SK-N-SH treated with all-trans-retinoic acid at 6 μM for 48 hours (cell line): Measurements from ENCODE around the gene MOBP.

Experiments
- ATAC-seq: fragments of 200-7000 bp; cut with Tn5 transposase; 3 replicates; pipeline ENCODE4 v1.9.1; 2020; ENCODE audit warnings: mild to moderate bottlenecking, moderate library complexity
- ARNTL ChIP-seq: fragments of 450-650 bp; formaldehyde crosslinking; IDR thresholded peaks from 2 replicates; pipeline ENCODE4 v1.5.0; 2020; ENCODE audit warnings: low read depth, mild to moderate bottlenecking, moderate library complexity, borderline replicate concordance
- BACH2 ChIP-seq: fragments of 250-450 bp; sonication (Bioruptor Pico); IDR thresholded peaks from 2 replicates; pipeline ENCODE4 v1.9.0; 2021; ENCODE audit warnings: mild to moderate bottlenecking, borderline replicate concordance
- CSDC2 ChIP-seq: fragments of 250-450 bp; sonication (Bioruptor Pico); IDR thresholded peaks from 2 replicates; pipeline ENCODE4 v1.5.0; 2020; ENCODE audit warnings: mild to moderate bottlenecking, moderate library complexity
- ESRRG ChIP-seq: fragments of 250-450 bp; sonication (Bioruptor Pico); IDR thresholded peaks from 2 replicates; pipeline ENCODE4 v1.6.1; 2021; ENCODE audit warnings: mild to moderate bottlenecking
- GLIS3 ChIP-seq: fragments of 250-450 bp; sonication (Bioruptor Pico); IDR thresholded peaks from 2 replicates; pipeline ENCODE4 v1.5.0; 2020; ENCODE audit warnings: mild to moderate bottlenecking, moderate library complexity
- ISL1 ChIP-seq: fragments of 250-450 bp; sonication (Bioruptor Pico); IDR thresholded peaks from 2 replicates; pipeline ENCODE4 v2.1.2; 2022; ENCODE audit warnings: mild to moderate bottlenecking, moderate library complexity
- OSR1 ChIP-seq: fragments of 250-450 bp; sonication (Bioruptor Pico); IDR thresholded peaks from 2 replicates; pipeline ENCODE4 v1.8.0; 2022; ENCODE audit warnings: moderate library complexity, mild to moderate bottlenecking, inconsistent platforms
- RARB ChIP-seq: fragments of 250-450 bp; sonication (Bioruptor Pico); IDR thresholded peaks from 2 replicates; pipeline ENCODE4 v1.8.0; 2021; ENCODE audit warnings: mild to moderate bottlenecking, moderate library complexity
- TCF4 ChIP-seq: fragments of 250-450 bp; sonication (Bioruptor Pico); IDR thresholded peaks from 2 replicates; pipeline ENCODE4 v1.8.0; 2021; ENCODE audit warnings: mild to moderate bottlenecking, moderate library complexity, borderline replicate concordance
- TOX ChIP-seq: fragments of 250-450 bp; sonication (Bioruptor Pico); IDR thresholded peaks from 2 replicates; pipeline ENCODE4 v1.8.0; 2021; ENCODE audit warnings: mild to moderate bottlenecking, moderate library complexity, borderline replicate concordance
- ZC3H10 ChIP-seq: fragments of 250-450 bp; sonication (Bioruptor Pico); IDR thresholded peaks from 2 replicates; pipeline ENCODE4 v1.5.1; 2021; ENCODE audit warnings: mild to moderate bottlenecking, moderate library complexity
- ZFP3 ChIP-seq: fragments of 250-450 bp; sonication (Bioruptor Pico); IDR thresholded peaks from 2 replicates; pipeline ENCODE4 v1.5.0; 2020; ENCODE audit warnings: mild to moderate bottlenecking, moderate library complexity
- ZFP30 ChIP-seq: fragments of 450-650 bp; formaldehyde crosslinking; IDR thresholded peaks from 2 replicates; pipeline ENCODE4 v1.5.0; 2022; ENCODE audit warnings: mild to moderate bottlenecking, moderate library complexity
- ZNF565 ChIP-seq: fragments of 450-650 bp; formaldehyde crosslinking; conservative IDR thresholded peaks from 2 replicates; pipeline ENCODE4 v1.5.0; 2020; ENCODE audit warnings: low read depth, mild to moderate bottlenecking, moderate library complexity
- ZNF70 ChIP-seq: fragments of 450-650 bp; formaldehyde crosslinking; IDR thresholded peaks from 2 replicates; pipeline ENCODE4 v1.5.0; 2020; ENCODE audit warnings: mild to moderate bottlenecking, moderate library complexity
- ZNF8 ChIP-seq: fragments of 450-650 bp; formaldehyde crosslinking; IDR thresholded peaks from 2 replicates; pipeline ENCODE4 v1.5.0; 2020; ENCODE audit warnings: mild to moderate bottlenecking, moderate library complexity
- TF ChIP-seq, protein P1 (sequence below): fragments of 250-450 bp; sonication (Bioruptor Pico); IDR thresholded peaks from 2 replicates; pipeline ENCODE4 v1.8.0; 2020; ENCODE audit warnings: mild to moderate bottlenecking, moderate library complexity, borderline replicate concordance
- TF ChIP-seq, protein P2 (sequence below): fragments of 250-450 bp; sonication (Bioruptor Pico); IDR thresholded peaks from 2 replicates; pipeline ENCODE4 v1.5.0; 2020; ENCODE audit warnings: mild to moderate bottlenecking, moderate library complexity
- TF ChIP-seq, protein P3 (sequence below): fragments of 250-450 bp; sonication (Bioruptor Pico); IDR thresholded peaks from 2 replicates; pipeline ENCODE4 v1.5.1; 2020; ENCODE audit warnings: low read depth, mild to moderate bottlenecking, moderate library complexity
- TF ChIP-seq, protein P4 (sequence below): fragments of 250-450 bp; sonication (Bioruptor Pico); IDR thresholded peaks from 2 replicates; pipeline ENCODE4 v1.5.1; 2021; ENCODE audit warnings: mild to moderate bottlenecking, moderate library complexity
- TF ChIP-seq, protein P5 (sequence below): fragments of 250-450 bp; sonication (Bioruptor Pico); IDR thresholded peaks from 2 replicates; pipeline ENCODE4 v1.8.0; 2021; ENCODE audit warnings: low read depth, mild to moderate bottlenecking, moderate library complexity, borderline replicate concordance

MOBP gene

DNA sequence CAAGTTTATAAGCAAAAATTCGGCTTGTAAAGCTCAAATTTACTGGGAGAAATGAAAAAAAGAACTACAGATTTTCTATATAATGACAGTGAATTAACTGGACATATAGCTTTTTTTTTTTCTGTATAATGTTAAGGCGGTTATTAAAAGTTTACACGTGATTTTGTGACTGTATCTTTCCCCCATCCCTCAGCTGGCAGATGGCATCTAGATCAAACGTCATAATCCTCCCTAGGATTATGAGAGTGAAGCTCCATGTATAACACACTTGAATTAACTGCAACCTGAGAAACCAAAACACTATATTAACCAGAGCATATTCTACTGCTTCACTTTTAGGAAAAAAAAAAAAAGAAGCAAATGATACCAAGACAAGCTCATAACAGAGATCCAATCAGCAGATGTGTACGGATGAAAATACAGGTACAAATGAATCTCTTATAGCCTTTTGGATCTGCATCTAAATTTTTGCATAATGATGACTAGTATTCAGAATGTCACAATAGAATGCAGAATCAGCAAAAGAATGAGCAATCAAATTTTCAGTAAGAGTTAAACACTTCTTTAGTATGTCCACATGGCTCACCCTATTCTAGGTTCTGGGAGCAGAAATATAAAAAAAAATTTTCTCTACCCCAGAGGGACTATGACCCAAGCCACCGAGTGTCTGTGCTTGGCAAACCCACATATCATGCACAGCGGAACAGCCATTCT lies 12.4 kb downstream of the MOBP start (continued):
- TF ChIP-seq, protein P1, sequence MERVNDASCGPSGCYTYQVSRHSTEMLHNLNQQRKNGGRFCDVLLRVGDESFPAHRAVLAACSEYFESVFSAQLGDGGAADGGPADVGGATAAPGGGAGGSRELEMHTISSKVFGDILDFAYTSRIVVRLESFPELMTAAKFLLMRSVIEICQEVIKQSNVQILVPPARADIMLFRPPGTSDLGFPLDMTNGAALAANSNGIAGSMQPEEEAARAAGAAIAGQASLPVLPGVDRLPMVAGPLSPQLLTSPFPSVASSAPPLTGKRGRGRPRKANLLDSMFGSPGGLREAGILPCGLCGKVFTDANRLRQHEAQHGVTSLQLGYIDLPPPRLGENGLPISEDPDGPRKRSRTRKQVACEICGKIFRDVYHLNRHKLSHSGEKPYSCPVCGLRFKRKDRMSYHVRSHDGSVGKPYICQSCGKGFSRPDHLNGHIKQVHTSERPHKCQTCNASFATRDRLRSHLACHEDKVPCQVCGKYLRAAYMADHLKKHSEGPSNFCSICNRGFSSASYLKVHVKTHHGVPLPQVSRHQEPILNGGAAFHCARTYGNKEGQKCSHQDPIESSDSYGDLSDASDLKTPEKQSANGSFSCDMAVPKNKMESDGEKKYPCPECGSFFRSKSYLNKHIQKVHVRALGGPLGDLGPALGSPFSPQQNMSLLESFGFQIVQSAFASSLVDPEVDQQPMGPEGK (CRISPR knock-in tag) = no peak
- TF ChIP-seq, protein P2, sequence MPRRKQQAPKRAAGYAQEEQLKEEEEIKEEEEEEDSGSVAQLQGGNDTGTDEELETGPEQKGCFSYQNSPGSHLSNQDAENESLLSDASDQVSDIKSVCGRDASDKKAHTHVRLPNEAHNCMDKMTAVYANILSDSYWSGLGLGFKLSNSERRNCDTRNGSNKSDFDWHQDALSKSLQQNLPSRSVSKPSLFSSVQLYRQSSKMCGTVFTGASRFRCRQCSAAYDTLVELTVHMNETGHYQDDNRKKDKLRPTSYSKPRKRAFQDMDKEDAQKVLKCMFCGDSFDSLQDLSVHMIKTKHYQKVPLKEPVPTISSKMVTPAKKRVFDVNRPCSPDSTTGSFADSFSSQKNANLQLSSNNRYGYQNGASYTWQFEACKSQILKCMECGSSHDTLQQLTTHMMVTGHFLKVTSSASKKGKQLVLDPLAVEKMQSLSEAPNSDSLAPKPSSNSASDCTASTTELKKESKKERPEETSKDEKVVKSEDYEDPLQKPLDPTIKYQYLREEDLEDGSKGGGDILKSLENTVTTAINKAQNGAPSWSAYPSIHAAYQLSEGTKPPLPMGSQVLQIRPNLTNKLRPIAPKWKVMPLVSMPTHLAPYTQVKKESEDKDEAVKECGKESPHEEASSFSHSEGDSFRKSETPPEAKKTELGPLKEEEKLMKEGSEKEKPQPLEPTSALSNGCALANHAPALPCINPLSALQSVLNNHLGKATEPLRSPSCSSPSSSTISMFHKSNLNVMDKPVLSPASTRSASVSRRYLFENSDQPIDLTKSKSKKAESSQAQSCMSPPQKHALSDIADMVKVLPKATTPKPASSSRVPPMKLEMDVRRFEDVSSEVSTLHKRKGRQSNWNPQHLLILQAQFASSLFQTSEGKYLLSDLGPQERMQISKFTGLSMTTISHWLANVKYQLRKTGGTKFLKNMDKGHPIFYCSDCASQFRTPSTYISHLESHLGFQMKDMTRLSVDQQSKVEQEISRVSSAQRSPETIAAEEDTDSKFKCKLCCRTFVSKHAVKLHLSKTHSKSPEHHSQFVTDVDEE = no peak
- TF ChIP-seq, protein P3, sequence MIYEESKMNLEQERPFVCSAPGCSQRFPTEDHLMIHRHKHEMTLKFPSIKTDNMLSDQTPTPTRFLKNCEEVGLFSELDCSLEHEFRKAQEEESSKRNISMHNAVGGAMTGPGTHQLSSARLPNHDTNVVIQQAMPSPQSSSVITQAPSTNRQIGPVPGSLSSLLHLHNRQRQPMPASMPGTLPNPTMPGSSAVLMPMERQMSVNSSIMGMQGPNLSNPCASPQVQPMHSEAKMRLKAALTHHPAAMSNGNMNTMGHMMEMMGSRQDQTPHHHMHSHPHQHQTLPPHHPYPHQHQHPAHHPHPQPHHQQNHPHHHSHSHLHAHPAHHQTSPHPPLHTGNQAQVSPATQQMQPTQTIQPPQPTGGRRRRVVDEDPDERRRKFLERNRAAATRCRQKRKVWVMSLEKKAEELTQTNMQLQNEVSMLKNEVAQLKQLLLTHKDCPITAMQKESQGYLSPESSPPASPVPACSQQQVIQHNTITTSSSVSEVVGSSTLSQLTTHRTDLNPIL = no peak
- no peak for TF ChIP-seq GLIS3 (CRISPR knock-in tag)

DNA sequence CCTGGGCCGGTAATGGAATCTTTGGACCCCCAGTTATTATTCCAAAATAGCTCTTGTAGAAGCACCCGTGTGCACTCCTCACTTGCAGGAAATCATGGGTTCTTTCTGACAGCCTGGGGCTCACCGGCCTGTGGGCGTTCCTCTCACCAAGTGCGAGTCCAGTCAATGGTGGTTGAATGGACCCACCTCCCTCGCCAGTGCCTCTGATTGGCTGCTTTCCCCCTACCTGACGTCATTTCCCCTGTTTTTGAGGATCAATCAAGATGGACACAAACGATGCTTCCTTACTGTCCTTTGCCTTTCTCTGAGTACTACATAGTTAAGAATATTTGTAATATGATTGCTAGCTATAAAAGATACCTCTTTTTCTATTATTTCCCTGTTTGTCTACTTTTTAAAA lies 18.1 kb downstream of the MOBP start:
- no peak for ATAC-seq

More for the DNA sequence above, 18.1 kb downstream of the MOBP start:
- TF ChIP-seq RARB (CRISPR knock-in tag) (no peak), ZNF565 (CRISPR knock-in tag) (no peak), TCF4 (CRISPR knock-in tag) (no peak), ZC3H10 (CRISPR knock-in tag) (no peak), ZFP3 (CRISPR knock-in tag) (no peak), OSR1 (CRISPR knock-in tag) (no peak), ZNF8 (CRISPR knock-in tag) (no peak), ESRRG (CRISPR knock-in tag) (no peak), ZNF70 (CRISPR knock-in tag) (no peak), ARNTL (no peak), ISL1 (CRISPR knock-in tag) (no peak), TOX (CRISPR knock-in tag) (no peak), BACH2 (no peak), GLIS3 (CRISPR knock-in tag) (no peak), ZFP30 (CRISPR knock-in tag) (no peak), CSDC2 (no peak)
- TF ChIP-seq, protein P1 (CRISPR knock-in tag) = no peak
- TF ChIP-seq, protein P4, sequence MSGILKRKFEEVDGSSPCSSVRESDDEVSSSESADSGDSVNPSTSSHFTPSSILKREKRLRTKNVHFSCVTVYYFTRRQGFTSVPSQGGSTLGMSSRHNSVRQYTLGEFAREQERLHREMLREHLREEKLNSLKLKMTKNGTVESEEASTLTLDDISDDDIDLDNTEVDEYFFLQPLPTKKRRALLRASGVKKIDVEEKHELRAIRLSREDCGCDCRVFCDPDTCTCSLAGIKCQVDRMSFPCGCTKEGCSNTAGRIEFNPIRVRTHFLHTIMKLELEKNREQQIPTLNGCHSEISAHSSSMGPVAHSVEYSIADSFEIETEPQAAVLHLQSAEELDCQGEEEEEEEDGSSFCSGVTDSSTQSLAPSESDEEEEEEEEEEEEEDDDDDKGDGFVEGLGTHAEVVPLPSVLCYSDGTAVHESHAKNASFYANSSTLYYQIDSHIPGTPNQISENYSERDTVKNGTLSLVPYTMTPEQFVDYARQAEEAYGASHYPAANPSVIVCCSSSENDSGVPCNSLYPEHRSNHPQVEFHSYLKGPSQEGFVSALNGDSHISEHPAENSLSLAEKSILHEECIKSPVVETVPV (CRISPR knock-in tag) = no peak
- TF ChIP-seq, protein P5, sequence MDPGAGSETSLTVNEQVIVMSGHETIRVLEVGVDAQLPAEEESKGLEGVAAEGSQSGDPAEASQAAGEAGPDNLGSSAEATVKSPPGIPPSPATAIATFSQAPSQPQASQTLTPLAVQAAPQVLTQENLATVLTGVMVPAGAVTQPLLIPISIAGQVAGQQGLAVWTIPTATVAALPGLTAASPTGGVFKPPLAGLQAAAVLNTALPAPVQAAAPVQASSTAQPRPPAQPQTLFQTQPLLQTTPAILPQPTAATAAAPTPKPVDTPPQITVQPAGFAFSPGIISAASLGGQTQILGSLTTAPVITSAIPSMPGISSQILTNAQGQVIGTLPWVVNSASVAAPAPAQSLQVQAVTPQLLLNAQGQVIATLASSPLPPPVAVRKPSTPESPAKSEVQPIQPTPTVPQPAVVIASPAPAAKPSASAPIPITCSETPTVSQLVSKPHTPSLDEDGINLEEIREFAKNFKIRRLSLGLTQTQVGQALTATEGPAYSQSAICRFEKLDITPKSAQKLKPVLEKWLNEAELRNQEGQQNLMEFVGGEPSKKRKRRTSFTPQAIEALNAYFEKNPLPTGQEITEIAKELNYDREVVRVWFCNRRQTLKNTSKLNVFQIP (CRISPR knock-in tag) = no peak
- TF ChIP-seq, protein P2 = no peak
